Kidney (tissue), 14 donors: Measurements from ENCODE around the gene TAS1R1. TPM values are rescaled to one million over a fixed set of nuclear protein-coding genes. Genes with fewer than 3 reads are reported as not detected.

Experiments
- DNase-seq, 5 donors: peaks; one replicate each; pipeline ENCODE4 v3.0.0-alpha.2; 2013 to 2020
- FAIRE-seq: peaks from 2 replicates; lab custom pipeline; 2012; peaks lifted over from hg19 to GRCh38; lab: Jason Lieb, UNC
- H3K27ac ChIP-seq, 2 donors: one replicate each; pipeline ENCODE4 v1.7.0; 2013; ENCODE audit warnings: low read depth in 2 of 2, low read length in 2 of 2, inconsistent platforms in 1 of 2
- H3K27me3 ChIP-seq: one replicate; pipeline ENCODE4 v1.7.1; 2013; ENCODE audit warnings: low read length, inconsistent platforms; ENCODE audit not compliant: control insufficient read depth, insufficient read depth
- H3K36me3 ChIP-seq, 3 donors: one replicate each; pipeline versions ENCODE4 v1.7.0 to v1.7.1; 2013; ENCODE audit warnings: low read length in 3 of 3, control low read depth in 1 of 3, inconsistent platforms in 1 of 3; ENCODE audit not compliant: insufficient read depth in 3 of 3, control insufficient read depth in 2 of 3
- H3K4me1 ChIP-seq, 3 donors: one replicate each; pipeline versions ENCODE4 v1.7.0 to v1.7.1; 2013; ENCODE audit warnings: low read length in 3 of 3, inconsistent platforms in 1 of 3, low read depth in 1 of 3; ENCODE audit not compliant: control insufficient read depth in 2 of 3, insufficient read depth in 2 of 3
- H3K4me3 ChIP-seq, 3 donors: one replicate each; pipeline versions ENCODE4 v1.7.0 to v1.8.1; 2013; ENCODE audit warnings: low read length in 3 of 3, control low read depth in 1 of 3, inconsistent platforms in 1 of 3
- H3K9ac ChIP-seq, 3 donors: one replicate each; pipeline versions ENCODE4 v1.7.0 to v1.7.1; 2013; ENCODE audit warnings: low read length in 3 of 3, control low read depth in 1 of 3, inconsistent platforms in 1 of 3
- H3K9me3 ChIP-seq, 3 donors: one replicate each; pipeline versions ENCODE4 v1.7.0 to v1.7.1; 2013; ENCODE audit warnings: low read length in 3 of 3, control low read depth in 1 of 3, inconsistent platforms in 1 of 3; ENCODE audit not compliant: control insufficient read depth in 2 of 3, insufficient read depth in 1 of 3
- CTCF ChIP-seq: IDR thresholded peaks from 3 replicates; pipeline ENCODE4 v1.5.1; 2012; ENCODE audit warnings: mild to moderate bottlenecking, moderate library complexity, borderline replicate concordance; ENCODE audit not compliant: insufficient read depth; ENCODE audit errors: extremely low read depth
- intact Hi-C: fragments of 100-400 bp; cut with DNase I; formaldehyde crosslinking; loops from one replicate; pipeline ENCODE4 v1.11.1; 2022
- polyA plus RNA-seq: library from polyadenylated mRNA; stranded (reverse); fragments of 350-450 nt; fragmentation: Illumina TruSeq; extraction: RNeasy Lipid Tissue Mini Kit (QIAGEN cat#74804); gene quantifications from one replicate; pipeline ENCODE4 v1.2.3, GENCODE V29; 2014; ENCODE audit warnings: low read depth, low replicate concordance; ENCODE audit not compliant: insufficient read depth
- total RNA-seq: library from RNA; stranded (reverse); fragmentation: NEBNext Ultra II Directional; extraction: Animal tissue kit (Norgen Biotek cat#: 25700); gene quantifications from one replicate; pipeline ENCODE4 v1.2.1, GENCODE V29; 2021
- donor health status: control.
- donor health status: control.
- donor health status: control.
- donor health status: control.
- donor health status: control.
- donor health status: DM: yes; HTN: yes; CAD: no.
- donor health status: Normal renal cell carcinoma (clear cell type).

Gene TAS1R1
- total and polyA plus RNA-seq, 2 donors from 2014 or later = not detected

- H3K9me3 ChIP-seq = no peaks in the 10 kb centered on the region
- H3K9ac ChIP-seq = no peak overlapping the region
- H3K27ac ChIP-seq = peak overlapping the region in 1 of 2 donors; percentile 35
- peaks cover 4 to 29% (median 9%) of the 10 kb centered on the region in 3 donors for H3K36me3 ChIP-seq
- FAIRE-seq (no peak), DNase-seq (no peak)
- peaks cover 0 to 23% (median 4%) of the 10 kb centered on the region in 3 donors for H3K4me1 ChIP-seq
- intact Hi-C loops = no loop called here
- H3K4me3 ChIP-seq = no peak overlapping the region
- no peak for TF ChIP-seq CTCF
- no peaks in the 10 kb centered on the region for H3K27me3 ChIP-seq
Measured at GRCh38 chr1:6622396-6623152, 67.5 kb downstream of the TAS1R1 start.

GRCh38 chr1:6623269-6623965, 68.3 kb downstream of the TAS1R1 start:
- intact Hi-C loops = no loop called here
- peaks cover 4 to 28% (median 9%) of the 10 kb centered on the region in 3 donors for H3K36me3 ChIP-seq

GRCh38 chr1:6624710-6625583, 69.8 kb downstream of the TAS1R1 start, which contains the start of gene THAP3:
Gene THAP3, plus strand, starts transcription at chr1:6624868. Its CDS starts 351 bp downstream, at chr1:6625219.
- intact Hi-C loops = no loop called here
- Histone ChIP-seq H3K27me3 (no peaks in the 10 kb centered on the region), H3K9me3 (no peaks in the 10 kb centered on the region), H3K27ac (peak within 1 kb of the TSS; percentile 85 to 88), H3K4me3 (peak within 1 kb of the TSS; percentile 78 to 89 (median 79)), H3K36me3 (peaks cover 4 to 23% (median 14%) of the 10 kb centered on the region in 3 donors), H3K9ac (peak within 1 kb of the TSS; percentile 63 to 72 (median 65)), H3K4me1 (peaks cover 0 to 23% (median 4%) of the 10 kb centered on the region in 3 donors)
- no peak for TF ChIP-seq CTCF
- FAIRE-seq (no peak), DNase-seq (peak; percentile 91 to 96 (median 93))

More at GRCh38 chr1:6623269-6623965, 68.3 kb downstream of the TAS1R1 start:
- no peak for FAIRE-seq
- Histone ChIP-seq H3K9me3 (no peaks in the 10 kb centered on the region), H3K4me3 (no peak overlapping the region), H3K27me3 (no peaks in the 10 kb centered on the region), H3K4me1 (peaks cover 0 to 23% (median 4%) of the 10 kb centered on the region in 3 donors), H3K27ac (no peak overlapping the region), H3K9ac (no peak overlapping the region)
- no peak for TF ChIP-seq CTCF
- no peak for DNase-seq
